HepG2 (cell line): Measurements from ENCODE around the gene SIDT1. TPM values are rescaled to one million over a fixed set of nuclear protein-coding genes. Genes with fewer than 3 reads are reported as not detected.
A peak's percentile ranks its signal among the peaks of the same experiment; 100 is the strongest.

Experiments used
- CREBL2 ChIP-seq: sonication (generic); formaldehyde crosslinking; IDR thresholded peaks from 2 replicates; pipeline ENCODE4 v1.8.1; 2023; ENCODE audit warnings: missing genetic modification reagents, mild to moderate bottlenecking, borderline replicate concordance
- GPN1 ChIP-seq: sonication (generic); formaldehyde crosslinking; IDR thresholded peaks from 2 replicates; pipeline ENCODE4 v1.5.1; 2020; ENCODE audit warnings: missing genetic modification reagents, borderline replicate concordance
- HNF4G ChIP-seq, 2 experiments: sonication (generic) in 1 of 2; formaldehyde crosslinking in 1 of 2; IDR thresholded peaks; 2 replicates each; pipeline versions ENCODE4 v1.4.0 to v1.6.1; 2011 to 2020; ENCODE audit warnings: borderline replicate concordance in 2 of 2, low read depth in 2 of 2, mild to moderate bottlenecking in 2 of 2, low read length in 1 of 2, missing genetic modification reagents in 1 of 2, moderate library complexity in 1 of 2
- HNRNPL ChIP-seq: fragments of 200-400 bp; formaldehyde crosslinking; IDR thresholded peaks from 2 replicates; pipeline ENCODE4 v1.6.1; 2017; ENCODE audit warnings: mild to moderate bottlenecking, low read depth, low read length
- MNT ChIP-seq: fragments of 450-650 bp; IDR thresholded peaks from 2 replicates; pipeline ENCODE4 v1.6.1; 2016
- NFIC ChIP-seq: IDR thresholded peaks from 2 replicates; pipeline ENCODE4 v1.6.1; 2012; ENCODE audit warnings: mild to moderate bottlenecking, low read length, inconsistent platforms
- SAP130 ChIP-seq: IDR thresholded peaks from 2 replicates; pipeline ENCODE4 v1.6.1; 2016; ENCODE audit warnings: low read depth
- TARDBP ChIP-seq: sonication (generic); formaldehyde crosslinking; IDR thresholded peaks from 2 replicates; pipeline ENCODE4 v1.8.0; 2022; ENCODE audit warnings: mild to moderate bottlenecking, missing genetic modification reagents
- ZNF441 ChIP-seq: sonication (generic); formaldehyde crosslinking; IDR thresholded peaks from 2 replicates; pipeline ENCODE4 v1.7.0; 2021; ENCODE audit warnings: missing genetic modification reagents, borderline replicate concordance
- ZNF512B ChIP-seq: sonication (generic); formaldehyde crosslinking; IDR thresholded peaks from 2 replicates; pipeline ENCODE4 v1.5.1; 2020; ENCODE audit warnings: missing genetic modification reagents, mild to moderate bottlenecking, borderline replicate concordance
- ZNF605 ChIP-seq: sonication (generic); formaldehyde crosslinking; IDR thresholded peaks from 2 replicates; pipeline ENCODE4 v1.8.0; 2022; ENCODE audit warnings: mild to moderate bottlenecking, missing genetic modification reagents
- ZNF710 ChIP-seq: sonication (generic); formaldehyde crosslinking; IDR thresholded peaks from 2 replicates; pipeline ENCODE4 v1.5.0; 2020; ENCODE audit warnings: mild to moderate bottlenecking, missing genetic modification reagents, borderline replicate concordance
- polyA plus RNA-seq, 8 experiments: library from polyadenylated mRNA; depleted of rRNA in 3 of 8; stranded (reverse) in 7 of 8; unstranded in 1 of 8; fragments of >200 nt; fragmentation: Illumina TruSeq in 4 of 8; extraction: Trizol in 4 of 8; gene quantifications; 2 replicates each; pipeline versions ENCODE4 v1.2.1 to v1.2.3, GENCODE V29; 2011 to 2016; ENCODE audit warnings: low read depth in 4 of 8, missing spikeins in 1 of 8, mixed read lengths in 1 of 8; ENCODE audit not compliant: insufficient read depth in 1 of 8
- total RNA-seq, 5 experiments: library from RNA; depleted of rRNA; stranded (reverse); fragments of >200 nt; fragmentation: Illumina TruSeq; extraction: Trizol; gene quantifications; 2 replicates each; pipeline ENCODE4 v1.2.3, GENCODE V29; 2016; ENCODE audit warnings: low read depth in 1 of 5
- TF ChIP-seq, protein P1 (sequence below): sonication (generic); formaldehyde crosslinking; conservative IDR thresholded peaks from 2 replicates; pipeline ENCODE4 v1.8.0; 2022; ENCODE audit warnings: missing genetic modification reagents
- TF ChIP-seq, protein P2 (sequence below): IDR thresholded peaks from 2 replicates; pipeline ENCODE4 v1.4.0; 2020; ENCODE audit warnings: mild to moderate bottlenecking, missing genetic modification reagents

Gene SIDT1
- total and polyA plus RNA-seq, 2 of the 13 experiments (the other 11 are each of a cell fraction or from before 2014, with no cell fraction given): 0.07 TPM

DNA sequence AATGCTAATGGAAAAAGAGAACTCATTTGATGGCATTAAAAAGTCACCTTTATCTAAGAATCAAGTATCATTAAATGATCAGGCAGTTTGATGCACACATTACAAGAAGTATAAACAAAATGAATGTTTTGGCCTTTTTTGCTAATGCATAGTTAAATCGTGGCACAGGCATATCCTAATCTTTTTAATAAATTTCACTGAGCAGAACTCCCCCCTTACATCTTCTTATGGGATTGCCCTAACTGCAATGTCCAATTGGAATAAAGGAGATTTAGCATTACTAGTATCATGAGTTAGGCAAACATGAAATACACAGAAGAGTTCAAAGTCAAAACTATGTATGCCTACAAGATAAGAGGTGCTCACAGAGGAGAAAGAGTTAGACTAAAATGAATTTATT lies 131.4 kb downstream of the SIDT1 start (continued):
- no peak for TF ChIP-seq ZNF710 (CRISPR knock-in tag)
- TF ChIP-seq MNT: no peak
- TF ChIP-seq, protein P1, sequence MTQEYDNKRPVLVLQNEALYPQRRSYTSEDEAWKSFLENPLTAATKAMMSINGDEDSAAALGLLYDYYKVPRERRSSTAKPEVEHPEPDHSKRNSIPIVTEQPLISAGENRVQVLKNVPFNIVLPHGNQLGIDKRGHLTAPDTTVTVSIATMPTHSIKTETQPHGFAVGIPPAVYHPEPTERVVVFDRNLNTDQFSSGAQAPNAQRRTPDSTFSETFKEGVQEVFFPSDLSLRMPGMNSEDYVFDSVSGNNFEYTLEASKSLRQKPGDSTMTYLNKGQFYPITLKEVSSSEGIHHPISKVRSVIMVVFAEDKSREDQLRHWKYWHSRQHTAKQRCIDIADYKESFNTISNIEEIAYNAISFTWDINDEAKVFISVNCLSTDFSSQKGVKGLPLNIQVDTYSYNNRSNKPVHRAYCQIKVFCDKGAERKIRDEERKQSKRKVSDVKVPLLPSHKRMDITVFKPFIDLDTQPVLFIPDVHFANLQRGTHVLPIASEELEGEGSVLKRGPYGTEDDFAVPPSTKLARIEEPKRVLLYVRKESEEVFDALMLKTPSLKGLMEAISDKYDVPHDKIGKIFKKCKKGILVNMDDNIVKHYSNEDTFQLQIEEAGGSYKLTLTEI (CRISPR knock-in tag): no peak
- TF ChIP-seq, protein P2, sequence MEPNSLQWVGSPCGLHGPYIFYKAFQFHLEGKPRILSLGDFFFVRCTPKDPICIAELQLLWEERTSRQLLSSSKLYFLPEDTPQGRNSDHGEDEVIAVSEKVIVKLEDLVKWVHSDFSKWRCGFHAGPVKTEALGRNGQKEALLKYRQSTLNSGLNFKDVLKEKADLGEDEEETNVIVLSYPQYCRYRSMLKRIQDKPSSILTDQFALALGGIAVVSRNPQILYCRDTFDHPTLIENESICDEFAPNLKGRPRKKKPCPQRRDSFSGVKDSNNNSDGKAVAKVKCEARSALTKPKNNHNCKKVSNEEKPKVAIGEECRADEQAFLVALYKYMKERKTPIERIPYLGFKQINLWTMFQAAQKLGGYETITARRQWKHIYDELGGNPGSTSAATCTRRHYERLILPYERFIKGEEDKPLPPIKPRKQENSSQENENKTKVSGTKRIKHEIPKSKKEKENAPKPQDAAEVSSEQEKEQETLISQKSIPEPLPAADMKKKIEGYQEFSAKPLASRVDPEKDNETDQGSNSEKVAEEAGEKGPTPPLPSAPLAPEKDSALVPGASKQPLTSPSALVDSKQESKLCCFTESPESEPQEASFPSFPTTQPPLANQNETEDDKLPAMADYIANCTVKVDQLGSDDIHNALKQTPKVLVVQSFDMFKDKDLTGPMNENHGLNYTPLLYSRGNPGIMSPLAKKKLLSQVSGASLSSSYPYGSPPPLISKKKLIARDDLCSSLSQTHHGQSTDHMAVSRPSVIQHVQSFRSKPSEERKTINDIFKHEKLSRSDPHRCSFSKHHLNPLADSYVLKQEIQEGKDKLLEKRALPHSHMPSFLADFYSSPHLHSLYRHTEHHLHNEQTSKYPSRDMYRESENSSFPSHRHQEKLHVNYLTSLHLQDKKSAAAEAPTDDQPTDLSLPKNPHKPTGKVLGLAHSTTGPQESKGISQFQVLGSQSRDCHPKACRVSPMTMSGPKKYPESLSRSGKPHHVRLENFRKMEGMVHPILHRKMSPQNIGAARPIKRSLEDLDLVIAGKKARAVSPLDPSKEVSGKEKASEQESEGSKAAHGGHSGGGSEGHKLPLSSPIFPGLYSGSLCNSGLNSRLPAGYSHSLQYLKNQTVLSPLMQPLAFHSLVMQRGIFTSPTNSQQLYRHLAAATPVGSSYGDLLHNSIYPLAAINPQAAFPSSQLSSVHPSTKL: peak; percentile 24; the same call in 1 of the 2 replicates
- peak; percentile 6; the same call in 1 of the 2 replicates for TF ChIP-seq SAP130 (CRISPR knock-in tag)
- TF ChIP-seq HNRNPL: no peak
- TF ChIP-seq GPN1 (CRISPR knock-in tag): no peak
- no peak for TF ChIP-seq ZNF605
- TF ChIP-seq ZNF441 (CRISPR knock-in tag): no peak
- TF ChIP-seq CREBL2 (CRISPR knock-in tag): no peak
- peak; percentile 17; the same call in 1 of the 2 replicates for TF ChIP-seq NFIC
- TF ChIP-seq HNF4G (IDR thresholded peaks at IDR 0.05; ENCODE audit: borderline replicate concordance, low read depth, low read length): peak; percentile 71; the same call in 1 of the 2 replicates
- no peak for TF ChIP-seq HNF4G (CRISPR knock-in tag; IDR thresholded peaks at IDR 0.05; ENCODE audit: borderline replicate concordance, low read depth)
- TF ChIP-seq ZNF512B: no peak
- TF ChIP-seq TARDBP (CRISPR knock-in tag): no peak
